Amygdala (tissue), 56 donors: ENCODE data around the gene KIAA1671.
"Not testable (repeated sequence)": the region's sequence is repeated elsewhere in the genome, so short reads cannot be mapped to it uniquely, and the experiment has no call there.

Experiments used
- DNase-seq, 56 donors: peaks; one replicate each; lab custom pipeline; 2025; lab: John Stamatoyannopoulos, UW

The KIAA1671 gene

GRCh38 chr22:25207553-25208157 lies 255.1 kb downstream of the KIAA1671 start:
- no peak for DNase-seq

DNA sequence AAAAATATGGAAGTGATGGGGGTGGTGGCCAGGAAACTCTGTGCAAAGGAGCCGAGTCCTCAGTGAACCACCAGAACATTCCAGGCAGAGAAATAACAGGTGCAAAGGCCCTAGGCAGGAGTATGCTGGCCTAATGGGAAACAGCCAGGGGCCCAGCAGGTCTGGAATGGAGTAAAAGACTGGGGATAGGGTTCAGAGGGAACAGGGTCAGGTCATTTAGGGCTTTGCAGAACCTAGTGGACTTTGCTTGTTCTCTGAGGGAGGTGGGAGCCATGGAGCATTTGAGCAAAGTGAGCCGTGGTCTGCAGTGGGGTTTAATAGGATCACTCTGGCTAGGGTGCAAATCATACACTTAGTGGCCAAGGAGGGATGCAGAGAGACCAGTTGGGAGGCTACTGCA lies 255.8 kb downstream of the KIAA1671 start:
- no peak for DNase-seq

GRCh38 chr22:25208743-25209505 lies 256.4 kb downstream of the KIAA1671 start:
- DNase-seq = no peak

DNA sequence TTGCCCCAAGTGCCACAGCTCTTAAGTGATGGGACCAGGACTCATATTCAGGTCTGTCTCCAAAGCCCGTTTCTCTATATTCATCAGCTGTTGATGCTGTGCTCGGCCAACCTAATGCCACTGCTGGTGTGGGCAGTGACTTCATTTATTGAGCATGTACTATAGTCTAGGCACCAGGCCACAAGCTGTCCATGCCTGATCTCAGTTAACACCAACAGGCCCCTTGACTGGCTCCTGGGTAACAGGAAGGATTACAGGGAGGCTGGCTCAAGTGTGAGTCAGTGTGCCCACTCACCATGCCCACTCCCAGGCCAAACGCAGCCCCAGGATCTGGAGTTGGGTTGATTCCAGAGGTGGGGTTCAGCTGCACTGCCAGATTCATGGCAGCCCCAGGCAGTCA lies 258.3 kb downstream of the KIAA1671 start:
- no peak for DNase-seq

GRCh38 chr22:25212337-25212736 lies 259.8 kb downstream of the KIAA1671 start:
- DNase-seq = no peak

- no peak for DNase-seq
Observed at GRCh38 chr22:25213221-25213620, 260.7 kb downstream of the KIAA1671 start.

GRCh38 chr22:25216230-25216629 lies 263.7 kb downstream of the KIAA1671 start:
- no peak for DNase-seq

GRCh38 chr22:25219211-25219689 lies 266.7 kb downstream of the KIAA1671 start, which contains the start of gene CRYBB2:
Gene CRYBB2 (plus strand): TSS chr22:25219639. CDS start chr22:25221430, 1,791 bp downstream.
- DNase-seq = peak in 2 of 56 donors; percentile 6 to 14

DNA sequence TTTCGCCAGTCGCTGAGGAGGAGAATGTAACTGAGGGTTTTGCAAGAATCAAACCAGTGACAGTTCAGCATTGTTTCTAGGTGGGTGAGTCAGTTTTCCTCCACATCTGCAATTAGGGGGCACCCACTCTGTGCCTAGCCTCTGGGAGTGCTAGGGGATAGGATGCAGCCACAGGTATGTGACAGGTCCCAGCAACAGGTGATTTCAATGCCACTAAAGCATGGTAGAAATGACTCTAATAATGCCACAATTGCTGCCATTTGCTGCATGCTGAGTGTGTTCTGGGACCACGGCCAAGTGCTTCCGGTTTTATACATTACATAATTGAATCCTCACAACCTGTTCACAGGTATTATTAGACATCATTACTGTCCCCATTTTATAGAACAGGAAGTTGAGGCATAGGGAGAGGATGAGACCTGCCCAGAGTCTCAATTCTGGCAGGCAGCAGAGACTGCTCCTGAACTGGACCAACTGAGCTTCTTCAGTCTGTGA lies 267.5 kb downstream of the KIAA1671 start:
- DNase-seq = no peak

- DNase-seq = no peak
Observed at GRCh38 chr22:25221790-25222189, 269.3 kb downstream of the KIAA1671 start.

GRCh38 chr22:25223269-25223850 lies 270.8 kb downstream of the KIAA1671 start:
- no peak for DNase-seq

DNA sequence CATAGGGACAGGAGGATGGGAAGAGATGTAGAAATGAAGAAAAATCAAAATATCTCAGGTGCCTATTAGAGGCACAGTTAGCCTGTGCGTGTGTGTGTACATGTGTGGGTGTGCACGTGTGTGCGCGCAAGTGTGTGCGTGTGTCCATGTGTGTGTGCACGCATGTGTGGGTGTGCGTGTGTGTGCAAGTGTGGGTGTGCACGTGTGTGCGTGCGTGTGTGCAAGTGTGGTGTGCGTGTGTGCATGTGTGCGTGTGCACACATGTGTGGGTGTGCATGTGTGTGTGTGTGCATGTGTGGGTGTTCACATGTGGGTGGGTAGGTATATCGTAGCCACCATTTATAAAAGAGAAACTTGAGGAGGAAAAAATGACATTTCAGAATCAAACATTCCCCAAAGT lies 276.3 kb downstream of the KIAA1671 start:
- DNase-seq = no peak

GRCh38 chr22:25230760-25231159 lies 278.2 kb downstream of the KIAA1671 start:
- not testable (repeated sequence) for DNase-seq

- no peak for DNase-seq
Observed at GRCh38 chr22:25232301-25232700, 279.8 kb downstream of the KIAA1671 start.

- DNase-seq = not testable (repeated sequence)
Observed at GRCh38 chr22:25233706-25234105, 281.2 kb downstream of the KIAA1671 start.

DNA sequence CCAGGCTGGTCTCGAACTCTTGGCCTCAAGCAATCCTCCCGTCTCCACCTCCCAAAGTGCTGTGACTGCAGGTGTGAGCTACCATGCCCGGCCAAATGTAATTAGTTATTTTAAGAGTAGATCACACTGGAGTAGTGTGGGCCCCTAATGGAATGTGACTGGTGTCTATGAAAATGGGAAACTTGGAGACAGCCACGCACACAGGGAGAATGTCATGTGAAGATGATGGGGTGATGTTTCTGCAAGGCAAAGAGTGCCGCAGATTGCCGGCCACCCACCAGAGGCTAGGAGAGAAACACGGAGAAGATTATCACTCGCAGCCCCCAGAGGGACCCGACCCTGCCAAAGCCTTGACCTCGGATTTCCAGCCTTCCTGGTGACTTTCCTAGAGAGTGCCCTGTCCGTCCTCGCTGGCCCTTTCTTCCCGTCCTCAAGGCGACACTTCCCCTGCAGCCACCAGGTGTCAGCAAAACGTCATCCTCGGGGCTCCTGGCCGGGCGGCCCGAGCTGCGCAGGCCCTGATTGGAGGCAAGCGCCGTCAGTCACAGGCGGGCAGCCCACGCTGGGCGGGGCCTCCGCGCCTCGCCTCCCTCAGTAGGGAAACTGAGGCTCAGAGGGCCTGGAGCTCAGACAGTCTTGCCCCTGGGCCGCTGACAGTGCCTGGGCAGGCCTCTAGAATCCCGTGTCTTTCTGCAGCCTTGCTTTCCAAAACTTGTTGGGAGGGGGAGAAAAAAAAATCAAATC lies 283.2 kb downstream of the KIAA1671 start:
- peak in 40 of 56 donors; percentile 3 to 67 (median 32) for DNase-seq

DNA sequence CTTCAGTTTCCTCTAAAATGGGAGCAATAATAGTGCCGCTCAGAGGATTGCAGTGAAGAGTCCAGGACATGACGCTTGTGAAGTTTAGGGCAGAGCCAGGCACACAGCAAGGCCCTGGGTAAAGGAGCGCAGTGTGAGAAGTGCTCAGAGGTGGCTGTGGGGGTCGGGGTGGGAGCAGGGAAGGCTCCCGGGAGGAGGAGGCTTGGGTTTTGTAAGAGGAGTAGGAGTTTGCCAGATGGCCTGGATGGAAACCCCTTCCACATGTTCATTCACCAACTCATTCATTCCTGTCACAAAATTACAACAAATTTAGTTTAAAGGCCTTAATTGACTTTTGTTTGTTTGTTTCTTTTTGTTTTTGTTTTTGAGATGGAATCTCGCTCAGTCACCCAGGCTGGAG lies 283.9 kb downstream of the KIAA1671 start:
- DNase-seq = no peak

DNA sequence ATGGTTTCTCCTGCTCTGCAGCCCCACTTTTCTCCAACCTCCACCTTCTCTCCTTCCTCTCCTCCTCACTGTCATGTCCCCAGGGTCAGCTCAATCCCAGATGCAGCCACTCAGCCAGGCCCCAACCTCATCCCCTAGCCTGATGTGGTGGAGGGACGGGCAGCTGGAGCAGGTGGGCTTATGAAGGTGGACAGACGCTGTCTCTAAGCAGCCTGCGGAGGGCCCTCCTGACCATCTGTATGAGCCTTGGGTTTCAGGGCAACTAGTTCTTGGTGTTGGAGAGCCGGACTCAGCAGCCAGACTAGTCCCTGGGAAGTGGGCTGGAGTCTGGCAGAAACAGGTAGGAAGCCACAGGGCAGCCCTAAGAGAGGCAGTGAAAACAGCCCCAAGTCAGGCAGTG lies 285.0 kb downstream of the KIAA1671 start:
- no peak for DNase-seq

DNA sequence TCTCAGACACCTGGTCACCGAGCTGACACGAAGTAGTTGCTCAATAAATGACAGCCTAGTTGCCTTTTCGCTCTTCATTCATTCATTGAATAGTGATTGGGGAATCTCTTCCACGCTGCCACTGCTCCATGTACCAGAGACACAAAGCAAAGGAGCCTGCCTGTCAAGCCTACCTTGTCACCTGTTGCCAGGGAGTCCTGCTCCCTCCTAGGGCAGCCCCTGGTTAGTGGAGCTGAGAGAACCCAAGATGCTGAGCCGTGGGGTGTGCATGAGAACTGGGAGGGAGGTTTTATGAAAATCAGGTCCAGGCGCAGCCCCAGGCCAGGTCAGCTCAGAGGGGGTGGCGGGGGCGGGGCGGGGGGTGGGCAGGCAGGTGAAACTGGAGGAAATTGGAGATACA lies 285.5 kb downstream of the KIAA1671 start:
- not testable (repeated sequence) for DNase-seq
